Measurements from ENCODE around the gene DNAJC15.
"Not testable (repeated sequence)": the region's sequence is repeated elsewhere in the genome, so short reads cannot be mapped to it uniquely, and the experiment has no call there.

Gene DNAJC15

DNA sequence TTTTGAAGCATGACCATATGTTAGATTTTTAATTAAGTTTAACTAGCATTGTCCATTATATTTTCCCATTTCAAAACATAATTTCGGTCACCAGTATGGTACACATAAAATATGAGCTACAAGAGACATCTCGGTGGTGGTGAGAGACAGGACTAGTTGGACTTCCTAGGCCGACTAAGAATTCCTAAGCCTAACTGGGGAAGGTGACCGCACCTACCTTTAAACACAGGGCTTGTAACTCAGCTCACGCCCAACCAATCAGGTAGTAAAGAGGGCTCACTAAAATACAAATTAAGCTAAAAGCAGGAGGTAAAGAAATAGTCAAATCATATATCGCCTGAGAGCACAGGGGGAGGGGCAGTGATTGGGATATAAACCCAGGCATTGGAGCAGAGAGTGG is 22.9 kb downstream of the DNAJC15 start:
- DNase-seq: no peak

DNA sequence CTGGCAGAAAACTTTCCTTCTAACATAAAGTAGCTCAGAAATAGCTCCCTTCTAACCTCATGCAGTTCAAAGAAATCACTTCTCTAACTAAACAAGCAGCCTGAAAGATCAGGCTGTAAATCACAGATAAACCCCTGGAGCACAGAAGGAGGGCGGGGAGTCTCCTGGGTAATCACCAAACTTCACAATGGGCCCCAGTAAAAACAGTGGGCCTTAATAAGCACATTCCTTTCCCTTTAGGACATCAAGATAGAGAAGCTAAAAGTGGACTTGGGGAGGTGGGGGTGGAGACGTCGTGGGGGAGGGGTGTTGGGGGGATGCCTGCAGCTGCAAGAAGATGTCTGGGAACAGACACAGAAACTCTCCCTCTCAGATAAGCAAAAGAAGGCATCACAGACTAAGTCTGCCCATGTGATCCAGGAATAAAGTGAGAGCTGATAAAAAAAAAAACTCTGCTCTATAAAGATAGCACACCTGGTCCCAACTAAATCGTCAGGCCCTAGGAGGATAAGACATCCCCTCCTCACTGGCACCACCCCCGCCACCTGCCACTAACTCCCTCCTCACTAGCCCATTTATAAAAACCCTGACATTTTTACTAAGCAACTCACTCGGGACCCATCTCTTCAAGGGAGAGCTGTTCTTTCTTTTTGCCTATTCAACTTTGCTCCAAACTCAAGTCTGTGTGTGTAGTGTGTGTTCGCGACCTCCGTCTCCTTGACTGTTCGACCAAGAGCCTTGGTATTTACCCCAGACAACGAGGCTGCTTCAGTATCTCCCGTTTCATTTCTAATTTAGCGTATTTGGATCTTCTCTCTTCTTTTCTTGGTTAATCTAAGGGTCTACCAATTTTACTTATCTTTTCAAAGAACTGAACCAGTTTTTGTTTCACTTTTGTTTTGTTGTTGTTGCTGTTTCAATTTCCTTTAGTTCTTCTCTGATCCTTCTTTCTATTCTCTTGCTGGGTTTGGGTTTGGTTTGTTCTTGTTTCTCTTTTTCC is 31.7 kb downstream of the DNAJC15 start:
- DNase-seq: no peak

DNA sequence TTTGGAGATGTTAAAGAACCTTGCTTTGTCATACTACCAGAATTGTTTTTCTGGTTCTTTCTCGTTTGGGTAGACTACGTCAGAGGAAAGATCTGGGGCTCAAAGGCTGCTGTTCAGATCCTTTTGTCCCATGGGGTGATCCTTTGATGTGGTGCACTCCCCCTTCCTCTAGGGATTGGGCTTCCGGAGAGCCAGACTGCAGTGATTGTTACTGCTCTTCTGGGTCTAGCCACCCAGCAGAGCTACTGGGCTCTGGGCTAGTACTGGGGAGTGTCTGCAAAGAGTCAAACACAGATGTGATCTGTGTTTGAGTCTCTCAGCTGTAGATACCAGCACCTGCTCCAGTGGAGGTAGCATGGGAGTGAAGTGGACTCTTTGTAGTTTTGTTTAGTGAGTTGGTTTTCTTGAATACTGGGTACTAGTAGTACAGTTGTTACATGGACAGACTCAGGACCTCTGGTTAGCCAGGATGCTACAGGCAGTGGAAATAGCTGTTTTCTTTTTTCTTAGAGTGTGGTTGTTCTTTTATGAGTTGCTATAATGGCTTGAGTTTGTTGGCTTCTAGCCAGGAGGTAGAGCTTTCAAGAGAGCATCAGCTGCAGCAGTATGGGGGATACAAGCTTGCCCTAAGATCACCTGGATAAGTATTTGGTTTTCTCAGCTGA is 34.4 kb downstream of the DNAJC15 start:
- DNase-seq: no peak

DNA sequence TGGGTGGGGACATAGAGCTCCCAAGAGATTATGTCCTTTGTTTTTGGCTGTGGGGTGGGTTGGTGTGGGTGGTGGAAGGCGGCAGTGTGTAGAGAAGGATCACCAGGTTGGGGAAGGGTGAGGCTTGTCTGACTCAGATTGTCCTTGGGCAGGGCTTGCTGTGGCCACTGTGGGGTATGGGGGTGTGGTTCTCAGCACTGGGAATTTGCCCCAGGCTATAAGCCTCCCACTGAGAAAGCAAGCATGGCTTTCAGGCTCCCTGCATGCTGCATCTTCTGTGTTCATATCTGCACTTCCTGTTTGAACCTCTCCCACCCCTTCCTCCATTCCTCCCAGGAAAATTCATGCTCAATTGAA is 34.9 kb downstream of the DNAJC15 start:
- DNase-seq: no peak

DNA sequence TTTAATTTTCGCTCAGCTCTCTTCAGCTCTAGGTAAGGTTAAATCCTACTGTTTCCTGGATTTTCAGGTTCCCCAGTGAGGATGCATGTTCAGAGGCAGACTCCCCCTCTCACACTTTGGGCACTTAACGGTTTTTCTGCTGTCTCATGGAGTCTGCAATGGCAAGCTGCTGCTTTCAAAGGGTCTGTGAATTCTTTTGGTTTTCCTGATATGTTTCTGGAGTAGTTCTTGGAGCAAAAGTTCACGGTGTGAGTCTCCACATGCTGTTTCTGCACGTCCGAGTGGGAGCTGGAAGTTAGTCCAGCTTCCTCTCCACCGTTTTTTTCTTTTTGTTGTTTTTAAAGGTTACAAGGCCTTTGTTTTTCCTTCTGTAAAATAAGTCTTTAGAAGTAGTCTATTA is 35.4 kb downstream of the DNAJC15 start:
- DNase-seq: no peak

DNA sequence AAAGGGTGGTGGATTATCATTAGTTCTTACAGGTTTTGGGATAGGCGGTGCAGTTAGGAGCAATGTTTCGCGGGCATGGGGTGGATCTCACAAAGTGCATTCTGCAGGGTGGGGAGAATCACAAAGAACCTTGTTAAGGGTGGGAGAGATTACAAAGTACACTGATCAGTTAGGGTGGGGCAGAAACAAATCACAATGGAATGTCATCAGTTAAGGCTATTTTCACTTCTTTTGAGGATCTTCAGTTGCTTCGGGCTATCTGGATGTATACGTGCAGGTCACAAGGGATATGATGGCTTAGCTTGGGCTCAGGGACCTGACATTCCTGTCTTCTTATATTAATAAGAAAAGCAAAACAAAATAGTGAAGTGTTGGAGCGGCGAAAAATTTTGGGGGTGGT is 36.4 kb downstream of the DNAJC15 start:
- DNase-seq: not testable (repeated sequence)

DNA sequence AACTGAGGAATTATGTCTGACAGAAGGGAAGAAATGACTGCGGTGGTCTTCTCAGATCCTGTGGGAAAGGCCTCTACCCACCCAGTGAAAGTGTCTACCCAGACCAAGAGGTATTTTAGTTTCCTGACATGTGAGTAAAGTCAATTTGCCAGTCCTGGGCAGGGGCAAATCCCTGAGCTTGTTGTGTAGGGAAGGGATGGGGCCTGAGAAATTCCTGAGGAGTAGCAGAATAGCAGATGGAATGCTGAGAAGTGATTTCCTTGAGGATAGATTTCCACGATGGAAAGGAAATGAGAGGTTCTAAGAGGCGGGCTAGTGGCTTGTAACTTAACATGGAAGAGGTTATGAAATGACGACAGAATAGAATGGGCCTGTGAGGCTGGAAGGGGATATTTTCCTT is 37.4 kb downstream of the DNAJC15 start:
- DNase-seq: not testable (repeated sequence)

DNA sequence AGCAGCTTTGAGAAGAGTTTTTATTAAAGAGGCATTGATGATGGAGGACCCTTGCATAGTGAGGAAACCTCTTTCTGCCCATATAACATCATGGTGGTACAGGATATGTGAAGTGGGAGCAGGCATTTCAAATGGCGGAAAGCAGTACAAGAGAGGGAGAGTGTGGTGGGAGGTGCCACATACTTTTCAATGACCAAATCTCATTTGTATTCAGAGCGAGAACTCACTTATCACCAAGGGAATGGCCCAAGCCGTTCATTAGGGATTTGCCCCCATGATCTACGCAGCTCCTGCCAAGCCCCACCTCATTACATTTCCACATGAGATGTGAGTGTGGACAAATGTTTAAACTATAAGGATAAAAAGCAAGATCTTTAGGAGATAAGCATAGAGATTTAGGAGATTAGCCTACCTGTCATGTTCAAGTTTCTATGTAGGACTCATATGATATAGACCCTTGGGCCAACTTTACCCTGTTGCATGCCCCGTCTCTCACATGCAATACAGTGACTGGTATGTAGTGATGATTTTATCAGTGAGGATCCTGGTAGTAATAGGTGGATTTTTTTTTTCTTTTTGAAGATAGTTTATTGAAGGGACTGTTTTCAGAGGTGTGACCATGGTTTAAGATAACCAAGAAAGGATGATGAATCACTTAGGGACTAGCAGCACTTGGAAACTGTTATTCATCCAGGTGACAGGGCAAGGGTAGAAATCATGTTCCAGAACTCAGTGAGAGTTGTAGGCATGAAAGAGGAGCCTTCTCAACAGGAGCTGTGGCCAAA is 38.3 kb downstream of the DNAJC15 start:
- DNase-seq: no peak

DNA sequence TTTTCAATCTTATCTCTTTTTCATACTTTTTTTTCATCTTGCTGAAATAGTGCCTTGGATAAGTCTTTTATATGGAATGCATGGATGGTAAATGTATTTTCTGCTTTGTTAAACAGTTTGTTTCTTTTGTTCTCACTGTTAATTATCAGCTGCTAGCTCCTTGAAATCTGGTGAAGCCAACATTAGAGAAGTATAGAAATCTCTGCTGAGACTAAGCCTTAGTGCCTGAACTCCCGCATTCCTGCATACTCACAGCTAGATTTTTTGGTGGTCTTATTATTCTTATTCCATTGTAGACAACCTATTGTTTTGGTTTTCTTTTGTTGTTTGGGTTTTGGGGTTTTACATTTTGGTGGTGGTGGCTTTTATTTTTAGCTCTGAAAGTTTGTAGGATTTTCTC is 48.4 kb downstream of the DNAJC15 start:
- DNase-seq: no peak

DNA sequence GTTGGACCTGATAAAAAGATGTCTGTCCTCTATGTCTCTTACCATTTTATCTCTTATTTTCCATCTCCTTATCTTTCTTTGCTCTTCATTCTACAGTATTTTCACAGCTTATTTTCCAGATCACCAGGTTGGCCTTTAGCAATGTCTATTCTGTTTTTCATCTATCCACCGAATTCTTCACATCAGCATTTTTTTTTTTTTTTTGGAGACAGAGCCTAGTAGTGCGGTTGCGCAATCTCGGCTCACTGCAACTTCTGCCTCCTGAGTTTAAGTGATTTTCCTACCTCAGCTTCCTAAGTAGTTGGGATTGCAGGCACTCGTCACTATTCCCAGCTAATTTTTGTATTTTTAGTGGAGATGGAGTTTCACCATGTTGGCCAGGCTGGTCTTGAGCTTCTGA is 49.0 kb downstream of the DNAJC15 start:
- no peak for DNase-seq

DNA sequence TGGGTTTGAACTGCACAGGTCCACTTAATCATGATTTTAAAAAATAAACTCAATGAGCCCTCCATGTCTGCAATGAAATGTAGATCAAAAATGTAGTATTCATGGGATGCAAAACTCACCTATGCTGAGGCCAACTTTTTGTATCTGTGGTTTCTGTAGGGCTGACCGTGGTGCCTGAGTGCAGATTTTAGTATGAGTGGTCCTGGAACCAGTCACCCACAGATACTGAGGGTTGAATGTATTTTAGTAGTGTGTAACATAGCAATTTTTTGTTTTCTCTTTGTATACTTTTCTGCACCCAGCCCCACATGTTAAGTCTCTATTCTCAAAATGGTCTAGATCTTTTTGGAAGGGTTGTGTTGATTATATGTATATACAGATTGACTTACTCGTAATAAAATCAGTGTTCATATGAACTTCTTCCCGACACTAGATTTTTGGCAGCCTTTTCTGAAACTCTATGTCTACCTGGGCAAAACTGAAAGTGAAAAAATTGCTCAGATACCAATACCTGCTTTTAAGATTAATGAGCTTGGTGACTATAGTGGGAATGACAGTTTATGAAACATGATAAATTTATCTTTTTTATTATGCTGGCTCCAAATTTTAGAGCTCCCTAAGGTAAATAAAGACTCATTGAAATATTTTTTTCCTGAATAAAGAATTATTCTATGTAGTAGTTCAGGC is 51.6 kb downstream of the DNAJC15 start:
- DNase-seq: no peak

DNA sequence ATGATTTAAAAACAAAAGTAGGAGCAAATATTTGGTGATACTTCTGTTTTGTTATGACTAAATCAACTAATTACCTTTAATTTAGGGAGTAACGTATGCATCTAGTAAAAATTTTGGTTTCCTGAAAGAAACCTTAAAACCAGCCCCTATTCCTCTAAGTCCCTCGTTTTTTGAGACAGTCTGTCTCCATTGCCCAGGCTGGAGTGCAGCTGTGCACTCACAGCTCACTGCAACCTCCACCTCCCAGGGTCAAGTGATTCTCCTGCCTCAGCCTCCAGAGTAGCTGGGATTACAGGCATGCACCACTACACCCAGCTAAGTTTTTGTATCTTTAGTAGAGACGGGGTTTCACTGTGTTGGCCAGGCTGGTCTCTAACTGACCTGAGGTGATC is 52.1 kb downstream of the DNAJC15 start:
- not testable (repeated sequence) for DNase-seq

DNA sequence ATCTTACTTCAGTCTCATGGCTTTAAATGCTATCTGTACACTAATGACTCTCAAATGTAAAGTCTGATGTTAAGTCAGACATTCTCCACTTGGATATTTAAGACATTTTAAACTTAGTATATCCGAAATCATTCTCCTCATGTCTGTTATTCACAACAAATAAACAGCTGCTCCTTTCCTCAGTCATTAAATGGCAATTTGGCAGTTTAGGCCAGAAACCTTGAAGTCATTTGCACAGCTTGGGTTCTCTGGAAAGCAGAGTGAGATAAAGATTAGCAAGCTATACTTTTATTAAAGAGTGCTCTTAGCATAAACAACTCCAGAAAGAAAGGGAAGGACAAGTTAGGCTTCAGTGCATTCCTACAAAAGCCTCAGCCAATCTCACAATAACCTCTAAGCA is 53.7 kb downstream of the DNAJC15 start:
- DNase-seq: no peak

DNA sequence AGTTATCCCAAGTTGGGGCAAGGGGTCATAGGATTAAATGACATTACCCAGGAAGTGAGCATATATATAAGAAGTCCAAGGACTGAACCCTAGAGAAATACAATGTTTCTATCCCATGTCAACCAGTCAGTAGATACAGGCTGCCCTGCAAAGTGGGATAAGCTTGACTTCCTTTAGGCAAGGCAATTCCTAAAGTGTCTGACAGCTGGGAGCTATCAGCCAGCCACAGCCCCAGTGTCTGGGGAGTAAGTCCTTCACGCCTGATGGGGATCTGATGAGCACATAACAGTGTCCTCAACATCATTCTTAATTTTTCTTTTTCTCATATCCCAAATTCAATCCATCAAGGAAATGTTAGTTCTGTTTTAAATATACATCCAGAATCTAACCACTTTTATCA is 54.1 kb downstream of the DNAJC15 start:
- no peak for DNase-seq

DNA sequence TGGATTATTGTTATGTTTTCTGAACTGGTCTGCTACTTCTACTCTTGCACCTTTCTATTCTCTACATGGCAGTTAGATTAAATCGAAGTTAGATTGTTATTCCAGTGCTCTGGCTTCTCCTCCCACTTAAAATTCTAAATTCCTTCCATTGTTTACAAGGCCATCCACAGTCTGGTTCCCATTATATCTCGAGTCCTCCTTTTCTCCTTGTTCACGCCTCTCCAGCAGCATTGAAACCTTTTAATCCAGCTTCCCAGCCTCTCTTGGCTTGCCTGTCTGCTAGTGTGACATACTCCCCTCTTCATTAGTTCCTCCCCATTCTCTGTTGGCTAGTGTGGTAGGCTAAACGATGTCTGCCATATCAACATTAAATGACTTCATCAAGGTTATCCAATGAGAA is 54.5 kb downstream of the DNAJC15 start:
- no peak for DNase-seq

DNA sequence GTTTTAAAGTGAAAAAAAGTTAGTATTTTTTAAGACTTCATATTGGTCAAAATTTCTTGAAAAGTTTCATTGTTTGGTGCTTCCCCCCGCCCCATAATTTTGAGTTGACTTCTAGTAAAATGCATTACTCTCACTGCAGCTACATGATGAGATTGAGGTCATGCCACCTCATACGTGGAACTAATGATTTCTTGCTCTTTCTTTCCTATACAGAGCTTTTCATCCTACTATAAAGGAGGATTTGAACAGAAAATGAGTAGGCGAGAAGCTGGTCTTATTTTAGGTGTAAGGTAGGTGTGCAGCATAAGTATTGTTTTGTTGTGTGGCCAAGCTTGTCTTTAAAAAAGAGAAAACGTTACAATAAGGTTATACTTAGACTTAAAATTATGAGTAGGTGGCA is 55.0 kb downstream of the DNAJC15 start:
- no peak for DNase-seq

DNA sequence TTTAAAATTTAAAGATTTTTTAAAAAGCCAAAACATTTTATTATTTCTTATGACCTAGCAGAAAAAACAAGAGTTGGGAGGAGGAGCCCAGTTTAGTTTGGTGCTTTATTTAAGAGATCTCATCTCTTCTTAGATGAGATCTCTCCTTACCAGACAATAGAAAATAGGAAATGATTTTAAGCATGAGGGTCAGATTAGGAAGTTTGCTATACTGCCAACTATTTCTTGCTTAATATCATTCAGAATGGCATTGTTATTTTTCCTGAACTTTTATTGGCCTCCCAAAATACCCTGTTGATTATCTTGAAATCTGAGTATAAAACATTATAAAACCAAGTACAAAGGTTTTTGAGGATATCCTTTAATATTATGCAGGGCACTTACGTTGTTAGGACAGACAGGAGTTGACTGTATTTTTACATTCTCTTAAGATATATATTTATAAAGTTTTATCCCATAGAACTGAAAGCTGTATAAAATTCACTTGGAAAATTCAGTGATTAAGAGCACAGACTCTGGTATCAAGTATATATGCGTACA is 56.1 kb downstream of the DNAJC15 start:
- no peak for DNase-seq

DNA sequence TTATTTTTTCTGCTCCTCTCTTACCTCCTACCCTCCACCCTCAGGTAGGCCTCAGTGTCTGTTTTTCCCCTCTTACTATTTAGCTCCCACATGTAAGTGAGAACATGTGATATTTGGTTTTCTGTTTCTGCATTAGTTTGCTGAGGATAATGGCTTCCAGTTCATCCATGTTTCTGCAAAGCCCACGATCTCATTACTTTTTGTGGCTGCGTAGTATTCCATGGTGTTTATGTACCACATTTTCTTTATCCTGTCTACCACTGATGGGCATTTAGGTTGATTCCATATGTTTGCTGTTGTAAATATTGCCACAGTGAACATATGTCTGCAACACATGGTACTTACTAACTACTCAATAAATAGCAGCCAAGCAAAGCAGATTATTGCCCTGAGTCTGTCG is 56.8 kb downstream of the DNAJC15 start:
- DNase-seq: no peak

DNA sequence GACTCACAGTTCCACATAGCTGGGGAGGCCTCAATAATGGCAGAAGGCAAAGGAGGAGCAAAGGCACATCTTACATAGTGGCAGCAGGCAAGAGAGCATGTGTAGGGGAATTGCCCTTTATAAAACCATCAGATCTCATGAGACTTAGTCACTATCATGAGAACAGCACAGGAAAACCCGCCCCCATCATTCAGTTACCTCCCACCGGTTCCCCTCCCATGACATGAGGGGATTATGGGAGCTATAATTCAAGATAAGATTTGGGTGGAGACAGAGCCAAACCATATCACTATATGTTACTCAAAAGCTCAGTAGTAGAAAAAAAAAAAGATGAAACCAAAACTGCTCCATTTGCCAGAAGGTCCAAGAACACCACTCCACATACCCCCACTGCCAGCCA is 58.5 kb downstream of the DNAJC15 start:
- no peak for DNase-seq

DNA sequence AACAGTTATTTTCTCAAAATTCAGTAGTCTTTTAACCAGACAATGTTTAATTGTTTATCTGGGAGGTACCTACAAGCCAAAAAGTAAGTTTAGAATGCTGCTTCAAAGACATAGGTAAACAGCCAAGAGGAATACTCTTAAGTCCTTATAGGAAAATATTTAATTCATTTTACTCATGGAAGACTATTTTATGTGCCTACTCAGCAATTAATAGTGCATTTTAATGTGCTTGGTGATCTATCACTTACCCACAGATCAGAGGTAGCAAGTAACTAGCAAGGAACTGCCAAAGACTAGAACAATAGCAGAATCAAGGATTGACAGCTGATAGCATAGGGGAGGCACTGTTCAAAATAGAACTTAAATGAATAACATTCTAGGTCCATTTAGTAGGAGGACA is 60.4 kb downstream of the DNAJC15 start:
- no peak for DNase-seq

DNA sequence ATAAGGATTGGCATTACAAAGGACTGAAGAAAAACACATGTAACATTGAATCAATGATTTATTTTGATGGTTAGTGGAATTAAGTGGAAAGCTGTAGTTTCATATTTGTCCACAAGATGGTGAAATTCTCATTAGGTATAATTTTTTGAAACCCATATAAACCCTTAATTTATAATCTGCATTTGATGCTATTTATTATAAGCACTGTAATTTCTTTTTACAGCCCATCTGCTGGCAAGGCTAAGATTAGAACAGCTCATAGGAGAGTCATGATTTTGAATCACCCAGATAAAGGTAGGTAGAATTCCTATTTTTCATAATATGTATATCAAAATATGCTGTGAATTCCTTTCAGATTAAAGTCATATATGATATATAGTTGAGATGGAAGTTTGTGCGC is 62.2 kb downstream of the DNAJC15 start:
- no peak for DNase-seq

DNA sequence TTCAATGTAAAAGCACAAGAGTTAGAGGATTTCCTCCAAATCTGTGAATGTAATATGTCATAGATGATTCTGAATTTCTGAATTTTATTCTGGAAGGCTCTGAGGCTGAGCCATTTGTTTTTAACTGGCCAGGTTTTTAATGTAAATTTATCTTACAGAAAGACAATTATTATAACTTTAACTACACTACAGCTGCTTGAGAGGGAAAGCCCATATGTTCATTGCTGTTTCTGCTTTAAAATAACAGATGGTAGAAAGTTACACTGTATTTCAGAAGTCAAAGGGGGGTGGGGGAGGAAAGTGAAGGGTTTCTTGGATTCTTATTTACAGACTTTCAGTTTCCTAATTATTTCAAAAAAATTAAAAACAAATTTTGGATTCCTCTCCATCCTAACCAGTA is 62.8 kb downstream of the DNAJC15 start:
- no peak for DNase-seq

DNA sequence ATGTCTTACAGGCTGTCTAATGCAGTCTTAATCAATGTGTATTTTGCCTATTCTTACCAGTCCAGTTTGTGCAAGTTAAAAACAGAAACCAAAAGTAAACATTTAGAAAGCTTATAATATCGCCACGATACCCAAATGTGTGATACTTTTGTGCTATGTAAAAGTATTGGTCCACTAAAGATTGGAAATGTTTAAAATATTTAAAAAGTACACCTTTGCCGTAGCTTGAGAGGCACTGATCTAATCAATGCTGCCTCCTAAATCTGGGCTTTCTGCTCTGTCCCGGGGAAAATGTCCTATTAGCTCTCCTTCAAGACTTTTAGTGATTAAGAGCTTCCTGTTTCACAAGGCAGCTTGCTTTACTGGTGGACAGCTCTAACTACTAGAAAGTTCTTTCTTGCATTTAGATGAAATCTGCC is 64.7 kb downstream of the DNAJC15 start:
- no peak for DNase-seq
